K562 (cell line): ENCODE measurements around the gene SLC38A8. TPM values are rescaled to one million over a fixed set of nuclear protein-coding genes. Genes with fewer than 3 reads are reported as not detected.

ENCODE experiments used
- GABPB2 ChIP-seq: fragments of 250-450 bp; sonication (Bioruptor Pico); conservative IDR thresholded peaks from 2 replicates; pipeline ENCODE4 v1.5.1; 2021; ENCODE audit warnings: mild to moderate bottlenecking
- IFI16 ChIP-seq: fragments of 250-450 bp; sonication (Bioruptor Pico); IDR thresholded peaks from 2 replicates; pipeline ENCODE4 v2.1.2; 2022; ENCODE audit warnings: mild to moderate bottlenecking, inconsistent platforms
- PHB2 ChIP-seq: fragments of 450-650 bp; IDR thresholded peaks from 2 replicates; pipeline ENCODE4 v1.6.1; 2017; ENCODE audit warnings: low read depth
- PKNOX1 ChIP-seq: fragments of 450-650 bp; IDR thresholded peaks from 2 replicates; pipeline ENCODE4 v1.6.1; 2016
- TBP ChIP-seq: optimal IDR thresholded peaks from 2 replicates; pipeline ENCODE3; 2011; ENCODE audit warnings: low read depth, low read length, improper control_type of control experiment
- ZC3H8 ChIP-seq: fragments of 450-650 bp; IDR thresholded peaks from 2 replicates; pipeline ENCODE4 v1.6.1; 2017
- ZHX1 ChIP-seq: fragments of 150-350 bp; conservative IDR thresholded peaks from 2 replicates; pipeline ENCODE4 v1.6.1; 2014; ENCODE audit warnings: low read length
- ZNF24 ChIP-seq: fragments of 450-650 bp; IDR thresholded peaks from 2 replicates; pipeline ENCODE4 v1.6.1; 2016
- ZNF263 ChIP-seq: sonication (generic); formaldehyde crosslinking; IDR thresholded peaks from 2 replicates; pipeline ENCODE4 v1.8.0; 2022; ENCODE audit warnings: mild to moderate bottlenecking, missing genetic modification reagents, borderline replicate concordance
- ZNF3 ChIP-seq: fragments of 250-450 bp; sonication (Bioruptor Pico); IDR thresholded peaks from 2 replicates; pipeline ENCODE4 v1.5.0; 2021; ENCODE audit warnings: mild to moderate bottlenecking, moderate library complexity
- polyA plus RNA-seq, 8 experiments: library from polyadenylated mRNA; depleted of rRNA in 4 of 8; stranded (reverse) in 5 of 8; unstranded in 3 of 8; fragments of >200 nt; fragmentation: Nextera tagmentation in 2 of 8; fragmentation: Illumina TruSeq in 1 of 8; extraction: Ambion mirVana in 2 of 8; extraction: Trizol in 1 of 8; gene quantifications; 2 replicates each; pipeline versions ENCODE4 v1.2.1 to v1.2.3, GENCODE V29; 2011 to 2014; ENCODE audit warnings: inconsistent platforms in 1 of 8, missing spikeins in 1 of 8
- total RNA-seq, 7 experiments: library from RNA; depleted of rRNA in 6 of 7; stranded (reverse); fragments of >200 nt in 6 of 7; fragmentation: Illumina TruSeq in 2 of 7; extraction: Trizol in 2 of 7; gene quantifications; 2 replicates each; pipeline versions ENCODE4 v1.2.1 to v1.2.3, GENCODE V29; 2011 to 2021; ENCODE audit warnings: low replicate concordance in 1 of 7
- TF ChIP-seq, protein P1 (sequence below), 3 experiments: fragments of 200-800 bp in 1 of 3; fragments of 250-450 bp in 1 of 3; fragments of 450-650 bp in 1 of 3; sonication (Bioruptor Pico) in 1 of 3; sonication (Bioruptor generic) in 1 of 3; formaldehyde crosslinking in 1 of 3; IDR thresholded peaks; 2 replicates each; pipeline versions ENCODE4 v1.6.1 to v1.8.0; 2016 to 2022; ENCODE audit warnings: mild to moderate bottlenecking in 2 of 3, missing genetic modification characterization in 2 of 3, missing compliant biosample characterization in 1 of 3, moderate library complexity in 1 of 3
- TF ChIP-seq, protein P2 (sequence below): fragments of 450-650 bp; IDR thresholded peaks from 2 replicates; pipeline ENCODE4 v1.6.1; 2016; ENCODE audit warnings: antibody characterized with exemption

SLC38A8 gene
- total and polyA plus RNA-seq, 9 of the 15 experiments (the other 6 are each of a cell fraction or from before 2014, with no cell fraction given) = 0.28 TPM; not detected in 8

GRCh38 chr16:83967838-83968305 lies 74.7 kb downstream of the SLC38A8 start, which contains the start of gene NECAB2 (continued):
- TF ChIP-seq PHB2 = 0 out of 2 replicates have a peak, but pooled peaks have one; percentile 18
- no peak for TF ChIP-seq TBP
- TF ChIP-seq, protein P1, sequence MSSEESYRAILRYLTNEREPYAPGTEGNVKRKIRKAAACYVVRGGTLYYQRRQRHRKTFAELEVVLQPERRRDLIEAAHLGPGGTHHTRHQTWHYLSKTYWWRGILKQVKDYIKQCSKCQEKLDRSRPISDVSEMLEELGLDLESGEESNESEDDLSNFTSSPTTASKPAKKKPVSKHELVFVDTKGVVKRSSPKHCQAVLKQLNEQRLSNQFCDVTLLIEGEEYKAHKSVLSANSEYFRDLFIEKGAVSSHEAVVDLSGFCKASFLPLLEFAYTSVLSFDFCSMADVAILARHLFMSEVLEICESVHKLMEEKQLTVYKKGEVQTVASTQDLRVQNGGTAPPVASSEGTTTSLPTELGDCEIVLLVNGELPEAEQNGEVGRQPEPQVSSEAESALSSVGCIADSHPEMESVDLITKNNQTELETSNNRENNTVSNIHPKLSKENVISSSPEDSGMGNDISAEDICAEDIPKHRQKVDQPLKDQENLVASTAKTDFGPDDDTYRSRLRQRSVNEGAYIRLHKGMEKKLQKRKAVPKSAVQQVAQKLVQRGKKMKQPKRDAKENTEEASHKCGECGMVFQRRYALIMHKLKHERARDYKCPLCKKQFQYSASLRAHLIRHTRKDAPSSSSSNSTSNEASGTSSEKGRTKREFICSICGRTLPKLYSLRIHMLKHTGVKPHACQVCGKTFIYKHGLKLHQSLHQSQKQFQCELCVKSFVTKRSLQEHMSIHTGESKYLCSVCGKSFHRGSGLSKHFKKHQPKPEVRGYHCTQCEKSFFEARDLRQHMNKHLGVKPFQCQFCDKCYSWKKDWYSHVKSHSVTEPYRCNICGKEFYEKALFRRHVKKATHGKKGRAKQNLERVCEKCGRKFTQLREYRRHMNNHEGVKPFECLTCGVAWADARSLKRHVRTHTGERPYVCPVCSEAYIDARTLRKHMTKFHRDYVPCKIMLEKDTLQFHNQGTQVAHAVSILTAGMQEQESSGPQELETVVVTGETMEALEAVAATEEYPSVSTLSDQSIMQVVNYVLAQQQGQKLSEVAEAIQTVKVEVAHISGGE (CRISPR knock-in tag; IDR thresholded peaks at IDR 0.05) = no peak
- no peak for TF ChIP-seq ZNF263 (CRISPR knock-in tag)
- TF ChIP-seq, protein P2, sequence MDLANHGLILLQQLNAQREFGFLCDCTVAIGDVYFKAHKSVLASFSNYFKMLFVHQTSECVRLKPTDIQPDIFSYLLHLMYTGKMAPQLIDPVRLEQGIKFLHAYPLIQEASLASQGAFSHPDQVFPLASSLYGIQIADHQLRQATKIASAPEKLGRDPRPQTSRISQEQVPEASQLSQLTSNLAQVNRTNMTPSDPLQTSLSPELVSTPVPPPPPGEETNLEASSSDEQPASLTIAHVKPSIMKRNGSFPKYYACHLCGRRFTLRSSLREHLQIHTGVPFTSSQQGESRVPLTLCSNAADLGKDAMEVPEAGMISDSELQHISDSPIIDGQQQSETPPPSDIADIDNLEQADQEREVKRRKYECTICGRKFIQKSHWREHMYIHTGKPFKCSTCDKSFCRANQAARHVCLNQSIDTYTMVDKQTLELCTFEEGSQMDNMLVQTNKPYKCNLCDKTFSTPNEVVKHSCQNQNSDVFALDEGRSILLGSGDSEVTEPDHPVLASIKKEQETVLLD = peak; percentile 57; the same call in 1 of the 2 replicates
- no peak for TF ChIP-seq IFI16
- no peak for TF ChIP-seq GABPB2 (CRISPR knock-in tag)
- TF ChIP-seq ZC3H8 = no peak
- no peak for TF ChIP-seq ZNF3 (CRISPR knock-in tag)
- TF ChIP-seq ZHX1 = no peak
- peak; percentile 69 for TF ChIP-seq PKNOX1
- no peak for TF ChIP-seq ZNF24
